H9 (cell line): ENCODE data around the gene PC. TPM values are rescaled to one million over a fixed set of nuclear protein-coding genes. Genes with fewer than 3 reads are reported as not detected.

Source experiments
- DNase-seq: peaks from one replicate; pipeline ENCODE4 v3.0.0-alpha.2; 2017
- H2AFZ ChIP-seq: one replicate; pipeline ENCODE4 v1.6.1; 2013; ENCODE audit warnings: mild to moderate bottlenecking, low read length, control low read depth, moderate library complexity
- H2AK5ac ChIP-seq: 2 replicates; pipeline ENCODE4 v1.6.1; 2013; ENCODE audit warnings: low read length, control low read depth, mixed read lengths; ENCODE audit not compliant: insufficient read length
- H2BK120ac ChIP-seq: one replicate; pipeline ENCODE4 v1.6.1; 2013; ENCODE audit warnings: low read depth, mild to moderate bottlenecking, low read length, control low read depth, inconsistent platforms; ENCODE audit not compliant: poor library complexity, severe bottlenecking
- H2BK12ac ChIP-seq: 2 replicates; pipeline ENCODE4 v1.6.1; 2013; ENCODE audit warnings: low read length, control low read depth, mixed read lengths, low read depth; ENCODE audit not compliant: insufficient read length
- H2BK15ac ChIP-seq: 2 replicates; pipeline ENCODE4 v1.6.1; 2013; ENCODE audit warnings: low read depth, low read length, control low read depth
- H2BK20ac ChIP-seq: one replicate; pipeline ENCODE4 v1.6.1; 2013; ENCODE audit warnings: low read depth, mild to moderate bottlenecking, low read length, control low read depth, inconsistent platforms; ENCODE audit not compliant: poor library complexity, severe bottlenecking
- H2BK5ac ChIP-seq: 2 replicates; pipeline ENCODE4 v1.6.1; 2013; ENCODE audit warnings: low read length, control low read depth, mixed read lengths; ENCODE audit not compliant: insufficient read length
- H3K14ac ChIP-seq: 2 replicates; pipeline ENCODE4 v1.6.1; 2013; ENCODE audit warnings: low read length, control low read depth; ENCODE audit not compliant: insufficient read depth
- H3K18ac ChIP-seq: 2 replicates; pipeline ENCODE4 v1.6.1; 2013; ENCODE audit warnings: low read depth, mild to moderate bottlenecking, mixed read lengths, low read length, control low read depth; ENCODE audit not compliant: insufficient read length
- H3K23ac ChIP-seq: 2 replicates; pipeline ENCODE4 v1.6.1; 2013; ENCODE audit warnings: low read length, control low read depth, mixed read lengths, low read depth; ENCODE audit not compliant: insufficient read length
- H3K23me2 ChIP-seq: 2 replicates; pipeline ENCODE4 v1.6.1; 2013; ENCODE audit warnings: low read depth, mild to moderate bottlenecking, mixed read lengths, low read length, control low read depth; ENCODE audit not compliant: insufficient read length, poor library complexity, severe bottlenecking
- H3K27ac ChIP-seq: 2 replicates; pipeline ENCODE4 v1.5.1; 2013; ENCODE audit warnings: low read length, control low read depth, mixed read lengths, low read depth; ENCODE audit not compliant: insufficient read length
- H3K27me3 ChIP-seq: 2 replicates; pipeline ENCODE4 v1.6.1; 2013; ENCODE audit warnings: low read length, control low read depth, inconsistent platforms; ENCODE audit not compliant: insufficient read depth
- H3K4ac ChIP-seq: 2 replicates; pipeline ENCODE4 v1.6.1; 2013; ENCODE audit warnings: low read depth, mild to moderate bottlenecking, control low read depth, inconsistent platforms, low read length, moderate library complexity
- H3K4me1 ChIP-seq: 2 replicates; pipeline ENCODE4 v1.6.1; 2013; ENCODE audit warnings: low read length, control low read depth, inconsistent platforms; ENCODE audit not compliant: insufficient read depth
- H3K4me2 ChIP-seq: 2 replicates; pipeline ENCODE4 v1.6.1; 2013; ENCODE audit warnings: low read length, control low read depth, mixed read lengths; ENCODE audit not compliant: insufficient read length, insufficient read depth
- H3K56ac ChIP-seq: 2 replicates; pipeline ENCODE4 v1.6.1; 2013; ENCODE audit warnings: low read depth, mild to moderate bottlenecking, mixed read lengths, low read length, control low read depth; ENCODE audit not compliant: insufficient read length
- H3K79me1 ChIP-seq: 2 replicates; pipeline ENCODE4 v1.6.1; 2013; ENCODE audit warnings: low read depth, mild to moderate bottlenecking, moderate library complexity, low read length, control low read depth, inconsistent platforms; ENCODE audit not compliant: insufficient read depth, poor library complexity, severe bottlenecking
- H3K79me2 ChIP-seq: 2 replicates; pipeline ENCODE4 v1.6.1; 2013; ENCODE audit warnings: low read length, control low read depth, inconsistent platforms; ENCODE audit not compliant: insufficient read depth
- H3K9ac ChIP-seq: 2 replicates; pipeline ENCODE4 v1.6.1; 2013; ENCODE audit warnings: low read length, control low read depth, mixed read lengths; ENCODE audit not compliant: insufficient read length; ENCODE audit errors: extremely low read depth
- H3K9me3 ChIP-seq: one replicate; pipeline ENCODE4 v1.6.1; 2013; ENCODE audit warnings: low read depth, low read length, inconsistent platforms; ENCODE audit not compliant: control insufficient read depth
- H3T11ph ChIP-seq: one replicate; pipeline ENCODE4 v1.6.1; 2013; ENCODE audit warnings: mild to moderate bottlenecking, low read length, control low read depth, inconsistent platforms
- H4K20me1 ChIP-seq: one replicate; pipeline ENCODE4 v1.6.1; 2013; ENCODE audit not compliant: control insufficient read depth, insufficient read length, insufficient read depth
- H4K5ac ChIP-seq: 2 replicates; pipeline ENCODE4 v1.6.1; 2013; ENCODE audit warnings: low read depth, mild to moderate bottlenecking, mixed read lengths, low read length, control low read depth; ENCODE audit not compliant: insufficient read length
- H4K8ac ChIP-seq: replicated peaks from 2 replicates; pipeline ENCODE4 v1.6.1; 2013; ENCODE audit warnings: low read length, control low read depth, mixed read lengths, low read depth; ENCODE audit not compliant: insufficient read length
- H4K91ac ChIP-seq: 2 replicates; pipeline ENCODE4 v1.6.1; 2013; ENCODE audit warnings: low read depth, mild to moderate bottlenecking, moderate library complexity, mixed read lengths, low read length, control low read depth; ENCODE audit not compliant: insufficient read length
- H3K27ac Mint-ChIP-seq, 3 experiments: 2 replicates in 2 of 3; 3 replicates in 1 of 3; pipeline ENCODE4 v1.8.0; 2020 to 2021; ENCODE audit warnings: mixed read lengths in 3 of 3, mild to moderate bottlenecking in 1 of 3, moderate library complexity in 1 of 3
- H3K27me3 Mint-ChIP-seq: 2 replicates; pipeline ENCODE4 v1.8.0; 2021; ENCODE audit warnings: low read depth, mild to moderate bottlenecking, moderate library complexity, mixed read lengths
- H3K36me3 Mint-ChIP-seq, 3 experiments: 2 replicates in 2 of 3; 3 replicates in 1 of 3; pipeline ENCODE4 v1.8.0; 2020 to 2021; ENCODE audit warnings: low read depth in 3 of 3, mixed read lengths in 3 of 3; ENCODE audit not compliant: insufficient read depth in 1 of 3
- H3K4me1 Mint-ChIP-seq, 2 experiments: 2 replicates each; pipeline ENCODE4 v1.8.0; 2020; ENCODE audit warnings: mixed read lengths in 2 of 2
- H3K4me3 Mint-ChIP-seq, 2 experiments: 2 replicates in 1 of 2; 3 replicates in 1 of 2; pipeline ENCODE4 v1.8.0; 2020 to 2021; ENCODE audit warnings: mild to moderate bottlenecking in 2 of 2, mixed read lengths in 2 of 2, moderate library complexity in 1 of 2
- H3K9me3 Mint-ChIP-seq, 2 experiments: 2 replicates in 1 of 2; 3 replicates in 1 of 2; pipeline ENCODE4 v1.8.0; 2020; ENCODE audit warnings: mild to moderate bottlenecking in 2 of 2, mixed read lengths in 2 of 2, moderate library complexity in 1 of 2
- WGBS: extraction: QIAGEN DNeasy Blood & Tissue Kit; methylation state at CpG from one replicate; pipeline ENCODE4 v1.1.7; 2013; ENCODE audit warnings: missing lambda C conversion rate, low lambda C conversion rate, mixed read lengths; ENCODE audit not compliant: insufficient read length; ENCODE audit errors: extremely low coverage; 5-methylcytosine and 5-hydroxymethylcytosine counted together
- total RNA-seq: library from RNA; stranded (reverse); gene quantifications from 2 replicates; pipeline ENCODE4 v1.2.1, GENCODE V29; 2021
- TF ChIP-seq, protein P1 (sequence below): fragments of 200-600 bp; sonication (generic); conservative IDR thresholded peaks from 3 replicates; pipeline ENCODE4 v1.8.0; 2021; ENCODE audit warnings: antibody characterized with exemption, mild to moderate bottlenecking

The PC gene
- total RNA-seq, 1 experiment from 2014 or later, result 32.6 TPM

DNA sequence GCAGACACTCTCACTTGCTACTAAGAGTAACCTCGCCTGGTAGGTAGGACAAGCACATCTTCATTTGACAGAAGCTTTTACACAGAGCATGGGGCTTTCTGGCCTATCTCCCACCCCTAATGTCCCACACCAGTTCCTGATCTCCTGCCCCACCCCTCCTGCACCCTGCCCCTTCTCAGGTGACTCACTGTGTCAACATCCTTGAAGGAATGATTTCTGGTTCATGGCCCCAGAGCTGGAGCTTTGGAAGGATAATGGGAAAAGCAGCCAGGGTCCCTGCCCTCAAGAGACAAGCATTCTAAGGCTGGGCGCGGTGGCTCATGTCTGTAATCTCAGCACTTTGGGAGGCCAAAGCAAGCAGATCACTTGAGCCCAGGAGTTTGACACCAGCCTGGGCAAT lies 54.1 kb downstream of the PC start:
- peaks cover 44 to 54% of the 10 kb centered on the region in 2 experiments for H3K4me1 Mint-ChIP-seq

More for the DNA sequence above, 54.1 kb downstream of the PC start:
- H3T11ph ChIP-seq, result no peak overlapping the region
- H3K4me2 ChIP-seq, result no peak overlapping the region
- H2BK20ac ChIP-seq, result no peak overlapping the region
- H2BK15ac ChIP-seq, result no peak overlapping the region
- Mint-ChIP-seq H3K27ac (peak overlapping the region in 2 of 3 experiments; percentile 17 to 87; a peak in 4 of 7 replicates), H3K4me3 (no peak overlapping the region), H3K36me3 (peaks cover 0 to 3% (median 0%) of the 10 kb centered on the region in 3 experiments; a peak in 1 of 7 replicates), H3K27me3 (no peaks in the 10 kb centered on the region), H3K9me3 (no peaks in the 10 kb centered on the region; a peak in 1 of 5 replicates)
- no peak overlapping the region for H3K4ac ChIP-seq
- H2BK120ac ChIP-seq, result no peak overlapping the region
- no peaks in the 10 kb centered on the region for H3K23me2 ChIP-seq
- H3K14ac ChIP-seq, result no peak overlapping the region
- no peak overlapping the region for H4K5ac ChIP-seq
- H2BK12ac ChIP-seq, result no peak overlapping the region
- no peak overlapping the region for H2BK5ac ChIP-seq
- H3K18ac ChIP-seq, result no peak overlapping the region
- H3K79me1 ChIP-seq, result no peaks in the 10 kb centered on the region
- H3K23ac ChIP-seq, result no peak overlapping the region
- H3K4me1 ChIP-seq, result peaks cover 8% of the 10 kb centered on the region; the same call in 1 of the 2 replicates
- H3K27me3 ChIP-seq, result no peaks in the 10 kb centered on the region
- H2AK5ac ChIP-seq, result no peak overlapping the region
- no peak overlapping the region for H3K9ac ChIP-seq
- H4K20me1 ChIP-seq, result no peaks in the 10 kb centered on the region
- no peak overlapping the region for H3K56ac ChIP-seq
- H3K79me2 ChIP-seq, result no peaks in the 10 kb centered on the region
- H3K27ac ChIP-seq, result no peak overlapping the region
- no peaks in the 10 kb centered on the region for H3K9me3 ChIP-seq
- TF ChIP-seq, protein P1, sequence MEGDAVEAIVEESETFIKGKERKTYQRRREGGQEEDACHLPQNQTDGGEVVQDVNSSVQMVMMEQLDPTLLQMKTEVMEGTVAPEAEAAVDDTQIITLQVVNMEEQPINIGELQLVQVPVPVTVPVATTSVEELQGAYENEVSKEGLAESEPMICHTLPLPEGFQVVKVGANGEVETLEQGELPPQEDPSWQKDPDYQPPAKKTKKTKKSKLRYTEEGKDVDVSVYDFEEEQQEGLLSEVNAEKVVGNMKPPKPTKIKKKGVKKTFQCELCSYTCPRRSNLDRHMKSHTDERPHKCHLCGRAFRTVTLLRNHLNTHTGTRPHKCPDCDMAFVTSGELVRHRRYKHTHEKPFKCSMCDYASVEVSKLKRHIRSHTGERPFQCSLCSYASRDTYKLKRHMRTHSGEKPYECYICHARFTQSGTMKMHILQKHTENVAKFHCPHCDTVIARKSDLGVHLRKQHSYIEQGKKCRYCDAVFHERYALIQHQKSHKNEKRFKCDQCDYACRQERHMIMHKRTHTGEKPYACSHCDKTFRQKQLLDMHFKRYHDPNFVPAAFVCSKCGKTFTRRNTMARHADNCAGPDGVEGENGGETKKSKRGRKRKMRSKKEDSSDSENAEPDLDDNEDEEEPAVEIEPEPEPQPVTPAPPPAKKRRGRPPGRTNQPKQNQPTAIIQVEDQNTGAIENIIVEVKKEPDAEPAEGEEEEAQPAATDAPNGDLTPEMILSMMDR, result no peak
- no peak overlapping the region for H2AFZ ChIP-seq
- no CpG with 5 or more reads among the region's 3 CpGs for WGBS
- no peak overlapping the region for H4K8ac ChIP-seq
- DNase-seq, result no peak
- no peak overlapping the region for H4K91ac ChIP-seq
